HG03103 (cell line): ENCODE measurements around the gene TAS2R42.

Experiments used
- ATAC-seq: cut with Tn5 transposase; IDR thresholded peaks from one replicate; pipeline ENCODE4 v1.9.1; 2021; ENCODE audit warnings: low read depth; ENCODE audit not compliant: unreplicated experiment

The TAS2R42 gene

GRCh38 chr12:11147420-11147819, 39.3 kb downstream of the TAS2R42 start:
- no peak for ATAC-seq

- no peak for ATAC-seq
These were observed 42.4 kb downstream of the TAS2R42 start for GRCh38 chr12:11144297-11144696.

- ATAC-seq: no peak
These were observed 43.4 kb downstream of the TAS2R42 start for GRCh38 chr12:11143352-11143751.

GRCh38 chr12:11136075-11136474, 50.7 kb downstream of the TAS2R42 start:
- no peak for ATAC-seq
